Astrocyte of the spinal cord (primary cell): ENCODE measurements around the gene TPK1.

Experiments
- DNase-seq: peaks from one replicate; pipeline ENCODE4 v3.0.0; 2011; ENCODE audit warnings: low read depth, low spot score
- H3K4me3 ChIP-seq: 2 replicates; pipeline ENCODE4 v1.5.1; 2011; ENCODE audit warnings: low read depth, mild to moderate bottlenecking, low read length, moderate library complexity
- in situ Hi-C: cut with HindIII; loops from 2 replicates; pipeline ENCODE4 v1.10.0; 2017; ENCODE audit warnings: low sequenced_read_pairs
- TF ChIP-seq, protein P1 (sequence below): IDR thresholded peaks from 2 replicates; pipeline ENCODE4 v1.5.1; 2012; ENCODE audit warnings: low read depth, mild to moderate bottlenecking, low read length, inconsistent platforms

Gene TPK1

DNA sequence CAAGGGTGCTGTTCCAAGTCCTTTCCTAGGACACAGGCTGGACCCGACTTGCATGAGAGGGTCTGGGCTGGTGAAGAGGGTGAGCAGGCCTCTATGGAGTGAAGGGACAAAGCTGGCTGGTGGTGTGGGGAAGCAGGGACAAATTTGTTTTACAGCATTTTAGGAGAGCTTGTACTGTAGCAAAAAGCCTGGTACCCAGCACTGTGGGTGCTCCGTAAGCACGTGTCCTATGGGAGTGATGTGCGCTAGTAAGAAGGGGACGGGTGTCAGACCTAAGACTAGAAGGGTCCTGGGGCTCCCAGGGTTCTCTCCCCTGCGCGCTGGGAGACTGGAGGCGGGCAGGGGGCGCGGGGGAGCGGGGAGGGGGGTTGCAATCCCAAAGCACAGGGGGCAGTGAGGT lies 432.8 kb downstream of the TPK1 start:
- TF ChIP-seq, protein P1, sequence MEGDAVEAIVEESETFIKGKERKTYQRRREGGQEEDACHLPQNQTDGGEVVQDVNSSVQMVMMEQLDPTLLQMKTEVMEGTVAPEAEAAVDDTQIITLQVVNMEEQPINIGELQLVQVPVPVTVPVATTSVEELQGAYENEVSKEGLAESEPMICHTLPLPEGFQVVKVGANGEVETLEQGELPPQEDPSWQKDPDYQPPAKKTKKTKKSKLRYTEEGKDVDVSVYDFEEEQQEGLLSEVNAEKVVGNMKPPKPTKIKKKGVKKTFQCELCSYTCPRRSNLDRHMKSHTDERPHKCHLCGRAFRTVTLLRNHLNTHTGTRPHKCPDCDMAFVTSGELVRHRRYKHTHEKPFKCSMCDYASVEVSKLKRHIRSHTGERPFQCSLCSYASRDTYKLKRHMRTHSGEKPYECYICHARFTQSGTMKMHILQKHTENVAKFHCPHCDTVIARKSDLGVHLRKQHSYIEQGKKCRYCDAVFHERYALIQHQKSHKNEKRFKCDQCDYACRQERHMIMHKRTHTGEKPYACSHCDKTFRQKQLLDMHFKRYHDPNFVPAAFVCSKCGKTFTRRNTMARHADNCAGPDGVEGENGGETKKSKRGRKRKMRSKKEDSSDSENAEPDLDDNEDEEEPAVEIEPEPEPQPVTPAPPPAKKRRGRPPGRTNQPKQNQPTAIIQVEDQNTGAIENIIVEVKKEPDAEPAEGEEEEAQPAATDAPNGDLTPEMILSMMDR = no peak
- H3K4me3 ChIP-seq = no peak overlapping the region
- in situ Hi-C loops = no loop called here
- no peak for DNase-seq
